SH-SY5Y (cell line): ENCODE measurements around the gene KCNIP3.

ENCODE experiments used
- GATA2 ChIP-seq: IDR thresholded peaks from 2 replicates; pipeline ENCODE4 v1.6.1; 2011; ENCODE audit warnings: mild to moderate bottlenecking, low read depth, low read length
- GATA3 ChIP-seq: IDR thresholded peaks from 2 replicates; pipeline ENCODE4 v1.6.1; 2011; ENCODE audit warnings: low read depth, mild to moderate bottlenecking, low read length, moderate library complexity

GRCh38 chr2:95287806-95288205, 9.3 kb upstream of the KCNIP3 start:
- no peak for TF ChIP-seq GATA2
- TF ChIP-seq GATA3, result no peak
